ENCODE results near the gene TBC1D9B.
"Not testable (repeated sequence)": the region's sequence is repeated elsewhere in the genome, so short reads cannot be mapped to it uniquely, and the experiment has no call there.

Gene TBC1D9B

GRCh38 chr5:179840766-179841165 is 66.9 kb downstream of the TBC1D9B start:
- FAIRE-seq (no peak), DNase-seq (ENCODE audit: insufficient read length, low spot score) (no peak)

GRCh38 chr5:179840321-179840720 is 67.4 kb downstream of the TBC1D9B start:
- DNase-seq (ENCODE audit: insufficient read length, low spot score) (no peak), FAIRE-seq (no peak)

GRCh38 chr5:179839328-179840256 is 68.1 kb downstream of the TBC1D9B start:
- DNase-seq (ENCODE audit: insufficient read length, low spot score): no peak
- no peak for FAIRE-seq

GRCh38 chr5:179837076-179838011 is 70.4 kb downstream of the TBC1D9B start:
- DNase-seq (ENCODE audit: insufficient read length, low spot score): no peak
- no peak for FAIRE-seq

- FAIRE-seq (peak; percentile 28), DNase-seq (ENCODE audit: insufficient read length, low spot score) (no peak)
Measured at GRCh38 chr5:179836225-179837019, 71.3 kb downstream of the TBC1D9B start.

GRCh38 chr5:179834871-179835270 is 72.8 kb downstream of the TBC1D9B start:
- FAIRE-seq; DNase-seq (ENCODE audit: insufficient read length, low spot score): not testable (repeated sequence)

- no peak for FAIRE-seq
- no peak for DNase-seq (ENCODE audit: insufficient read length, low spot score)
Measured at GRCh38 chr5:179834120-179834519, 73.6 kb downstream of the TBC1D9B start.

- no peak for FAIRE-seq
- DNase-seq (ENCODE audit: insufficient read length, low spot score): no peak
Measured at GRCh38 chr5:179833709-179834070, 74.0 kb downstream of the TBC1D9B start.

GRCh38 chr5:179833056-179833708 is 74.5 kb downstream of the TBC1D9B start:
- FAIRE-seq (no peak), DNase-seq (ENCODE audit: insufficient read length, low spot score) (no peak)

- FAIRE-seq (no peak), DNase-seq (ENCODE audit: insufficient read length, low spot score) (no peak)
Measured at GRCh38 chr5:179832039-179832745, 75.5 kb downstream of the TBC1D9B start.

GRCh38 chr5:179830818-179831468 is 76.8 kb downstream of the TBC1D9B start:
- no peak for DNase-seq (ENCODE audit: insufficient read length, low spot score)
- no peak for FAIRE-seq

- FAIRE-seq (no peak), DNase-seq (ENCODE audit: insufficient read length, low spot score) (no peak)
Measured at GRCh38 chr5:179829732-179830435, 77.8 kb downstream of the TBC1D9B start.

GRCh38 chr5:179828756-179829421 is 78.8 kb downstream of the TBC1D9B start:
- FAIRE-seq (no peak), DNase-seq (ENCODE audit: insufficient read length, low spot score) (no peak)

GRCh38 chr5:179827680-179828079 is 80.0 kb downstream of the TBC1D9B start:
- FAIRE-seq: no peak
- DNase-seq (ENCODE audit: insufficient read length, low spot score): no peak

- no peak for DNase-seq (ENCODE audit: insufficient read length, low spot score)
- no peak for FAIRE-seq
Measured at GRCh38 chr5:179825655-179826182, 82.0 kb downstream of the TBC1D9B start.

GRCh38 chr5:179824745-179825112 is 83.0 kb downstream of the TBC1D9B start:
- no peak for FAIRE-seq
- no peak for DNase-seq (ENCODE audit: insufficient read length, low spot score)

GRCh38 chr5:179823937-179824744 is 83.6 kb downstream of the TBC1D9B start:
- DNase-seq (ENCODE audit: insufficient read length, low spot score) (no peak), FAIRE-seq (no peak)
